ENCODE data around the gene FDX2. TPM values are rescaled to one million over a fixed set of nuclear protein-coding genes. Genes with fewer than 3 reads are reported as not detected.

The FDX2 gene
- total RNA-seq, 1 donor from 2014 or later, result 22.3 TPM

- Mint-ChIP-seq H3K9me3 (ENCODE audit: low read depth) (no peaks in the 10 kb centered on the region), H3K36me3 (ENCODE audit: low read depth) (peaks cover under 1% of the 10 kb centered on the region), H3K27me3 (ENCODE audit: low read depth) (peaks cover 3% of the 10 kb centered on the region), H3K4me3 (ENCODE audit: unreplicated experiment) (no peak overlapping the region), H3K4me1 (ENCODE audit: low read depth) (peaks cover 3% of the 10 kb centered on the region), H3K27ac (ENCODE audit: unreplicated experiment) (no peak overlapping the region)
- TF ChIP-seq CTCF (IDR thresholded peaks at IDR 0.05), result no peak
- no peak for DNase-seq (ENCODE audit: low spot score)
Observed at GRCh38 chr19:10305139-10305806, 10.5 kb downstream of the FDX2 start.

- no peaks in the 10 kb centered on the region for H3K9me3 Mint-ChIP-seq (ENCODE audit: low read depth)
- no peak for TF ChIP-seq CTCF (IDR thresholded peaks at IDR 0.05)
- H3K36me3 Mint-ChIP-seq (ENCODE audit: low read depth), result peaks cover 2% of the 10 kb centered on the region
- H3K4me3 Mint-ChIP-seq (ENCODE audit: unreplicated experiment), result no peak overlapping the region
- peaks cover 7% of the 10 kb centered on the region for H3K4me1 Mint-ChIP-seq (ENCODE audit: low read depth)
- no peak for DNase-seq (ENCODE audit: low spot score)
- peaks cover 18% of the 10 kb centered on the region for H3K27me3 Mint-ChIP-seq (ENCODE audit: low read depth)
- no peak overlapping the region for H3K27ac Mint-ChIP-seq (ENCODE audit: unreplicated experiment)
Observed at GRCh38 chr19:10299545-10300458, 16.0 kb downstream of the FDX2 start.

GRCh38 chr19:10295847-10296591, 19.8 kb downstream of the FDX2 start:
- no peak for DNase-seq (ENCODE audit: low spot score)
- H3K4me3 Mint-ChIP-seq (ENCODE audit: unreplicated experiment), result peak overlapping the region; percentile 49
- TF ChIP-seq CTCF (IDR thresholded peaks at IDR 0.05), result no peak
- H3K4me1 Mint-ChIP-seq (ENCODE audit: low read depth), result peaks cover 25% of the 10 kb centered on the region
- H3K36me3 Mint-ChIP-seq (ENCODE audit: low read depth), result peaks cover 3% of the 10 kb centered on the region
- no peak overlapping the region for H3K27ac Mint-ChIP-seq (ENCODE audit: unreplicated experiment)
- peaks cover 46% of the 10 kb centered on the region for H3K27me3 Mint-ChIP-seq (ENCODE audit: low read depth)
- no peaks in the 10 kb centered on the region for H3K9me3 Mint-ChIP-seq (ENCODE audit: low read depth)

- peaks cover 3% of the 10 kb centered on the region for H3K36me3 Mint-ChIP-seq (ENCODE audit: low read depth)
- no peak overlapping the region for H3K27ac Mint-ChIP-seq (ENCODE audit: unreplicated experiment)
- H3K4me3 Mint-ChIP-seq (ENCODE audit: unreplicated experiment), result peak overlapping the region; percentile 49
- H3K9me3 Mint-ChIP-seq (ENCODE audit: low read depth), result no peaks in the 10 kb centered on the region
- H3K27me3 Mint-ChIP-seq (ENCODE audit: low read depth), result peaks cover 50% of the 10 kb centered on the region
- TF ChIP-seq CTCF (IDR thresholded peaks at IDR 0.05), result no peak
- no peak for DNase-seq (ENCODE audit: low spot score)
- peaks cover 32% of the 10 kb centered on the region for H3K4me1 Mint-ChIP-seq (ENCODE audit: low read depth)
Observed at GRCh38 chr19:10295305-10295846, 20.4 kb downstream of the FDX2 start.

- H3K27ac Mint-ChIP-seq (ENCODE audit: unreplicated experiment), result no peak overlapping the region
- H3K4me3 Mint-ChIP-seq (ENCODE audit: unreplicated experiment), result no peak overlapping the region
- peaks cover 49% of the 10 kb centered on the region for H3K27me3 Mint-ChIP-seq (ENCODE audit: low read depth)
- peaks cover 39% of the 10 kb centered on the region for H3K4me1 Mint-ChIP-seq (ENCODE audit: low read depth)
- no peak for DNase-seq (ENCODE audit: low spot score)
- H3K36me3 Mint-ChIP-seq (ENCODE audit: low read depth), result peaks cover 3% of the 10 kb centered on the region
- H3K9me3 Mint-ChIP-seq (ENCODE audit: low read depth), result no peaks in the 10 kb centered on the region
- TF ChIP-seq CTCF (IDR thresholded peaks at IDR 0.05), result peak; percentile 17
Observed at GRCh38 chr19:10294368-10294697, 21.5 kb downstream of the FDX2 start.

All from chondrocyte (in vitro differentiated cells).